A549 treated with RU486 at 1 μM for 4 hours (cell line): Measurements from ENCODE around the gene THEMIS. TPM values are rescaled to one million over a fixed set of nuclear protein-coding genes. Genes with fewer than 3 reads are reported as not detected.

Experiments used
- total RNA-seq: library from RNA; stranded (reverse); fragments of 200-300 nt; extraction: Qiagen RNA extraction; gene quantifications from 5 replicates; pipeline ENCODE4 v1.2.3, GENCODE V29; 2022; ENCODE audit warnings: low read depth

The THEMIS gene
- total RNA-seq, result not detected in 5 replicates

GRCh38 chr6:127900935-127901334 is at the start of gene THEMIS:
Gene THEMIS (minus strand): TSS chr6:127901058. CDS start chr6:127900932, 126 bp downstream.

